ENCODE results near the gene NSUN6. TPM values are rescaled to one million over a fixed set of nuclear protein-coding genes. Genes with fewer than 3 reads are reported as not detected.

Gene NSUN6
- total RNA-seq, 1 experiment from 2014 or later: 15.1 TPM

GRCh38 chr10:18527687-18528086 lies 123.7 kb downstream of the NSUN6 start:
- no peak for TF ChIP-seq E2F5 (CRISPR knock-in tag; IDR thresholded peaks at IDR 0.05)
- no peak for TF ChIP-seq STAT6 (CRISPR knock-in tag; conservative IDR thresholded peaks at IDR 0.05; ENCODE audit: low read depth)
- TF ChIP-seq ETV6 (CRISPR knock-in tag; IDR thresholded peaks at IDR 0.05): no peak
- no peak for TF ChIP-seq ZBTB43 (CRISPR knock-in tag; IDR thresholded peaks at IDR 0.05)
- DNase-seq (ENCODE audit: low spot score) (no peak), ATAC-seq (no peak)
- H3K27ac Mint-ChIP-seq: no peak overlapping the region
- H3K4me1 Mint-ChIP-seq: peaks cover 4% of the 10 kb centered on the region
- ChIA-PET CTCF (no interaction called here), POLR2A (no interaction called here)
- no peak overlapping the region for H3K4me3 Mint-ChIP-seq
- peaks cover 20% of the 10 kb centered on the region for H3K9me3 Mint-ChIP-seq
- peaks cover 25% of the 10 kb centered on the region for H3K36me3 Mint-ChIP-seq
- H3K27me3 Mint-ChIP-seq (ENCODE audit: low read depth): no peaks in the 10 kb centered on the region

- Mint-ChIP-seq H3K9me3 (peaks cover 8% of the 10 kb centered on the region), H3K27ac (no peak overlapping the region; the same call in 1 of the 2 replicates), H3K36me3 (no peaks in the 10 kb centered on the region), H3K4me3 (no peak overlapping the region), H3K4me1 (peaks cover 4% of the 10 kb centered on the region), H3K27me3 (ENCODE audit: low read depth) (no peaks in the 10 kb centered on the region; the same call in 1 of the 2 replicates)
- POLR2A ChIA-PET: no interaction called here
- ATAC-seq (no peak), DNase-seq (ENCODE audit: low spot score) (no peak)
- TF ChIP-seq ZNF317 (CRISPR knock-in tag; IDR thresholded peaks at IDR 0.05; ENCODE audit: borderline replicate concordance, low read depth) (no peak), USF2 (CRISPR knock-in tag; IDR thresholded peaks at IDR 0.05) (no peak), NR1H2 (CRISPR knock-in tag; IDR thresholded peaks at IDR 0.05) (no peak), GABPB1 (CRISPR knock-in tag; IDR thresholded peaks at IDR 0.05) (no peak), PREB (CRISPR knock-in tag; IDR thresholded peaks at IDR 0.05; ENCODE audit: borderline replicate concordance) (no peak), IRF2 (CRISPR knock-in tag; IDR thresholded peaks at IDR 0.05; ENCODE audit: borderline replicate concordance, low read depth) (no peak), FOXP1 (CRISPR knock-in tag; IDR thresholded peaks at IDR 0.05; ENCODE audit: borderline replicate concordance) (no peak), JUN (CRISPR knock-in tag; IDR thresholded peaks at IDR 0.05) (no peak)
- CTCF ChIA-PET: interaction anchor here (0.6 kb wide), 1 partner anchor 9 kb away, joined by 3 read pairs; no protein-coding TSS in a partner anchor
Measured at GRCh38 chr10:18523858-18524257, 127.5 kb downstream of the NSUN6 start.

GRCh38 chr10:18523025-18523424 lies 128.4 kb downstream of the NSUN6 start:
- ChIA-PET CTCF (no interaction called here), POLR2A (interaction anchor here (0.7 kb wide), 1 partner anchor 1072 kb away, joined by 5 read pairs; no protein-coding TSS in a partner anchor)
- Mint-ChIP-seq H3K4me1 (peaks cover 6% of the 10 kb centered on the region), H3K27me3 (ENCODE audit: low read depth) (no peaks in the 10 kb centered on the region; the same call in 1 of the 2 replicates), H3K9me3 (peaks cover 8% of the 10 kb centered on the region), H3K36me3 (no peaks in the 10 kb centered on the region), H3K4me3 (no peak overlapping the region), H3K27ac (no peak overlapping the region)
- DNase-seq (ENCODE audit: low spot score): no peak
- no peak for ATAC-seq
- TF ChIP-seq KAT7 (CRISPR knock-in tag; IDR thresholded peaks at IDR 0.05; ENCODE audit: borderline replicate concordance) (no peak), ZBTB43 (CRISPR knock-in tag; IDR thresholded peaks at IDR 0.05) (no peak), ZNF219 (CRISPR knock-in tag; IDR thresholded peaks at IDR 0.05; ENCODE audit: borderline replicate concordance) (no peak), AFF4 (CRISPR knock-in tag; IDR thresholded peaks at IDR 0.05; ENCODE audit: borderline replicate concordance) (no peak), ERG (CRISPR knock-in tag; IDR thresholded peaks at IDR 0.05) (no peak), USF1 (CRISPR knock-in tag; IDR thresholded peaks at IDR 0.05) (no peak)

Data from WTC11 (cell line).